GM19099 (cell line): ENCODE measurements around the gene PRKN.

ENCODE experiments used
- POLR2A ChIP-seq: IDR thresholded peaks from 3 replicates; pipeline ENCODE4 v1.6.1; 2011; ENCODE audit warnings: low read depth; ENCODE audit not compliant: insufficient read length; ENCODE audit errors: extremely low read depth

PRKN gene

DNA sequence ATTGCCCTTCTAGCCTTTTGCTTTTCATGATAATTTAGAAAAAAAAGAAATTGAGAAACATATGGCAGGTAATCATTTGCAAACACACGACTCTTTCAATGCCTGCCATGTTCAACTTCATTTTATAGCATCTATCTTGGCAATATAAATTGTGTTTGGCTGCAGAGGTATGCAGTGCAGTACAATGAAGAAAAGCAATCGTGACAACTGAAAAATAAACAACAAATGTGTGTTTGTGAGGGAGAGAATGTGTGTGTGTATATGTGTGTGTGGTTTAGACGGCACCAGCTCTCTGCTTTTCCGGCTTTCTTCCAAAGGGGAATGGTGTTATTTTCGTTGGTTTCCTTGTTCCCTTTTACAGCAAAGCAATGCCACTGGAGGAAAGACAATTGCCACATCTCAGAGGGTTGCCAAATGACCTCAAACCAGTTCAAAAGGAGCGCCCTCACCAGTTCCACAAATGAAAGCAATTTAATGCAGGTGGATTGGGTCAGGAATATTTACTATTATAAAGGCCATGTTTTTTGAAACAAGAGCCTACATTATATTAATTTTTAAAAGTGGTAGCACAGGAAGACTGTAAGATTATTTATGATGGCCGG, 587.2 kb downstream of the PRKN start:
- TF ChIP-seq POLR2A = no peak

DNA sequence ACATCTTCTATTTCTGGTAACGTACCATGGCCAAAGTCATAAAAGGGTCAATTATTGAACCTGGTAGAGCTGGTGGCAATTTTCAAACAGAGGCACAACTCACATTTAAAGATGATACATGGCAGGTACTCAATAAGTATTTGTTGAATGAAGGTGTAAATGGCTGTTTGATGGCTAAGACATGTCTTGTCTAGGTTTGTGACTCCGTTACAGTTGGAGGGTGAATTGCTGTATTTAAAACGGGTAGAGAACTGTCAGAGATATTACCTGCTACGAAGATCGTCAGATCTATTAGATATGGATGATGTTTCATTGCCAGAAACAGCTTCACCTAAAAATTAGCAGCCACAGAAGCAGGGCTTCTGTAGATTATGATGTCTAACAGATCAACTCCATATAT, 601.9 kb downstream of the PRKN start:
- TF ChIP-seq POLR2A = no peak

DNA sequence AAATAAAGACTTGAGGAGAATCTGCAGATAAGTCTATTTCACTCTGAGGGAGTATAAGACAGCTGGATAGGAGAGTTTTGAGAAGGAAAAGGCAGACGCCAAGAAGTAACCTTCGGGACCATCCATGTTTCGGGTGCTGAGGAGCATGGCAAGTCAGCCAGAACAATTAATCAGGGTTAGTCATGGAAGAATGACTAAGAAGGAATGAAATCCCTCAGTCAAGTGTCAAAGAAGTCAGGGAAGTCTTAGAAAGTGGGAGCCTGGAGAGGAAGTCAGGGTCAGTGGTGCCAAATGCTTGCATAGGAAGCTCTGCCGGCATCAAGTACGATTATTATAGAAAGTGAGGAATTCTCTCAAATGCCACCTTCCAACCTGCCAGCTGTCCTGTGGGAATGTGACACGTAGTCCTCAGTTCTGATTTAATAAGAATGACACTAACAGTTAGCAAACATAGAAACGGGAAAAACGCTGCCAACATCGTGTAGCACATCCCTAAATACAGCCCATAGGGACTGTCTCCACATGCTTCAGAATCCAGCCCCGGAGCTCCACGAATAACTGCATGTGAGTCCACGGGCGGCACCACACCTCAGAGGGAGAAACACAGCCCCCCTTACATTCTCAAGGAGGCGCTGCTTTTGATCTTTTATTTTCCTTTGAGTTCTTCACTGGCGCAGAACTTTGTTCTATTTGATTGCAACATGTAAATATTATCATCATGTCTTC, 602.7 kb downstream of the PRKN start:
- no peak for TF ChIP-seq POLR2A

DNA sequence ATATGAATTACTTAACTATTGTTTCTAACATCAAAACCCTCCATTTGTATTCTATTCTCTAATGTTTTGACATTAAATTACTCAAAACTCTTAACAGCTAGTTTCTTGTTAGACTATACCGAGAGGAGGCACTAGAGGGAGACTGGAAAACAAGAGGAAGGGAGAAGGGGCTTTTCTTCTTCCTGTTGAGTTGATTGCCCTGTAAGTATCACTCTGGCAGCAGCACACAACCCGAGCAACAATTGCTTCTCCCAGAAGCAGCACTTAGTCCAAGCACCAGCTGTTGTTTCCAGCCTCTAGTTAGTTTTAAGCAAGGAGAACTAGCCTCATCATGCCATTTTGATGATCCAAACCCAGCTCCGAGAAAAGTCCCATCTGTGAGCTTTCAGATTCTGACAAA, 603.8 kb downstream of the PRKN start:
- TF ChIP-seq POLR2A = no peak

DNA sequence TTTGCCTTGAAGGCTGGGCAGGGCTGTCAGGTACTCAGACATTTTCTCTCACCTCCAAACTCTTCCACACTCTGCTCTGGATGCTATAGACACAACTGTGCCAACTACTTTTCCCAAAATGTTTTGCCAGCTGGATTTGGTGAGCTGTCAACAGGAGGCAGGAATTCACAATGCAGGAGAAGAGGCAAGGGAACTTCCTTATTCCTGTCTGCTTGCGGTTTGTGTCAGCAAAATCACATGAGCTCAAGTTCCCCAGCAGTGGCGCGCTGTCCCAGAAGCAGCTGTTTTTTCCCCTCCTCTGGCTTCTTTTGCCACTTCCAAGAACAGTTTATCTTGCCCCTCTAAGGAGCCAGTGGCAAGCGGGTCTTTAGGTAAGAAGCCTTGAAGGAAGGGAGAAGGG, 608.2 kb downstream of the PRKN start:
- no peak for TF ChIP-seq POLR2A

DNA sequence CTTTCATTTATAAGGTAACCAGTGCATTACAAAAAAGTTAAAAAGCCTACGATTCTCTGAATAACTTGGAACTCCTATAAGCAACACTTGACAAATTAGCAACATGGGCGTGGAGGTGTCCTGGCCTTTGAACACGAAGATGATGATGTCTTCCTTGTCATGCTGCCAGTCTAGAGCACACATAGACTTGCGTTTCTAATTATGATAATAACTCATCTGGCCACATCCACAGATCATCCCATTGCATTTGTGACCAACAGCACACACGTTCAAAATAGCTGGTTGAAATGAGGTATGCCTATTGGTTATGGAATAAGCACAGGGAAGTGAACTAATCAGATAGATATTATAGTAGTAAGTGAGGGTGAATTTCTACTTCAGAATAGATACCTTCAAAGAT, 608.9 kb downstream of the PRKN start:
- no peak for TF ChIP-seq POLR2A

DNA sequence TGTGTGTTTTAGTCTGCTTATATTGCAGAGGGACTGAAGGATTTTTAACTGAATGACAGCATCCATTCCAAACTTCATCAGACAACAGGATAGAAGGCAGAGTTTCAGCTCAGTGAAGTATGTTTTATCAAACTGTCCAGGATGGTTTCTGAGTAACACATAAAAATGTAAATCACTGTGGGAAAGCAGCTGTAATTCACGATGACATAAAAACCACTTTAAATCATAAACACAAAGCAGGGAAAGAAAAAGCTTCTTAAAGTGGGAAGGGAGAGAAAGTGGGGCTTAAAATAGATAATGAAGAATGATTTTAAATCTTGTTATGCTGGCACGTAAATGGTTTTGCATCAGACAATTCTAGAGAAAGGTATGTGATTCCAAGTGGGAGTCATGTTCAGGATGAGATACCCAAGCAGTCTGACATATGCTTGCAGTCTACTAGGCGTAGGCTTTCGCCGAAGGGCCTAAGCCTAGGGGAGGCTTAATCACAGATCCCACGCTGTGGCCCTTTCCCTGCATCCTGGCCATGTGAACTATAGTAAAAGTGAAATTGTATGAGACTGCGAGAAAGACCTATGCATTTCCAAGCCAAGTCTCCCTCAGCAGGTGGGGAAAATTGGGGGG, 610.6 kb downstream of the PRKN start:
- TF ChIP-seq POLR2A = no peak

DNA sequence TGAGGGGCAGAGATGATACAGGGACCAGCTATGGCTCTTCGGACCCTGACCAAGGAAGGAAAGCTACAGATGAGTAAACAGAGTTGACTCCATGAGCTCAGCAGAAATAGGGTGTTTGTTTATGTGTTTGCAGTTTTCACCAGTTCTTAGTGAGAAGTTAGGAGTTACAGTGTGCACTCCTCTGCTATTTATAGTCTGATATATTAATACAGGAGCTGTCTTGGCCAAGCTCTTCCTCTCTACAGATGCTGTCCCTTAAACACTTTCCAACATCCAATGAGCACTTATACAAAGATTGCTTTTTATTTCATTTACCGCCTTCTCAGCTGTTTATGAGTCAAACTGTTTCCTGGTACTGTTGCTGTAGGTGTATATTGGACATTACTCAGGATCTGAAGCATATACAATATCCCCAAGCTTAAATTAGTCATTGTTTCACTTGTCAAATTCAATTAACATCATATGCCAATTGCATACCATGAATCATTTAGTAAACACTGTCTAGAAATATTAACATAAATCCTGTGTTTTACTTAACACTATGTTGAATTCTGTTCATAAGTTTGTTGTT, 618.0 kb downstream of the PRKN start:
- no peak for TF ChIP-seq POLR2A

DNA sequence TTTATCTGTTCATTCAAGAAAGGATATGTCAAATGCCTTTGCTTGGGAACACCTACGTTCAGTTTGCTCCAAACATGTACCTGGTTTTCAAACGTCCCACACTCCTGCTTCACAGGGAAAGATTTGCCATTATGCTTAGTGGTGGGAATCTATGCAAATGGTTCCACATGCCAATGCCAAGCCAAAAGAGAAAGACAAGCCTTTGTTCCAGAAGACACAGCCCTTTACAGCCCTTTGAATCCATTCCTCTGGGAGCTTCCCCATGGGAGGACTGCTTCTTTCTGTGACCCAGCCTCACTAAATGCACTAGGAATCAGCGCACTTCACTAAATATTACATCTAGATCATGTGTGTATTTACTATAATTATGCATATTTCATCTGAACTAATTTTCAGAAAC, 619.5 kb downstream of the PRKN start:
- TF ChIP-seq POLR2A = no peak

DNA sequence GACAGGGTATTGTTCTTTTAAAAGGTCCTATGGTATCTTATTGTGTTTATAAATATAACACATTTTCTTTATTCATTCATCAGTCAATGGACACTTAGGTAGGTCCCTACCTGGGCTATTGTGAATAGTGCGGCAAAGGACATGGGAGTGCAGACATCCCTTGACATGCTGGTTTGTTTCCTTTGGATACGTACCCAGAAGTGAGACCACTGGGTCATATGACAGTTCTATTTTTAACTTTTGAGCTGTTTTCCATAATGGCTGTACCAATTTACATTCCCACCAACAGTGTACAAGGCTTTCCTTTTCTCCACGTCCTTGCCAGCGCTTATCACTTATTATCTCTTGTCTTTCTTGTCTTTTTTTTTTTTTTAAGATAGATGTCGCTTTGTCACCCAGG, 627.5 kb downstream of the PRKN start:
- no peak for TF ChIP-seq POLR2A

DNA sequence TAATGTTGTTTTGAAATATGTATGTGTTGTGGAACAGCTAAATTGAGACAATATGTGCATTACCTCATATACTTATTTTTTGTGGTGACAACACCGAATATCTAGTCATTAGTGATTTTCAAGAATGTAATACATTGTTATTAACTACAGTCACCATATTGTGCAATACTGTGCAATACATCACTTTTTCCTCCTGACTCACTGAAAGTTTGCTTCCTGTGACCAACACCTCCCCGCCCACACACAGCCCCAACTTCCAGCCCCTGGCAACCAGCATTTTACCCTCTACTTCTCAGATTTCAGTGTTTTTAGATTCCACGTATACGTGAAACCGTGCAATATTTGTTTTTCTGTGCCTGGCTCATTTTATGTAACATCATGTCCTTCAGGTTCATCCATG, 627.9 kb downstream of the PRKN start:
- no peak for TF ChIP-seq POLR2A

DNA sequence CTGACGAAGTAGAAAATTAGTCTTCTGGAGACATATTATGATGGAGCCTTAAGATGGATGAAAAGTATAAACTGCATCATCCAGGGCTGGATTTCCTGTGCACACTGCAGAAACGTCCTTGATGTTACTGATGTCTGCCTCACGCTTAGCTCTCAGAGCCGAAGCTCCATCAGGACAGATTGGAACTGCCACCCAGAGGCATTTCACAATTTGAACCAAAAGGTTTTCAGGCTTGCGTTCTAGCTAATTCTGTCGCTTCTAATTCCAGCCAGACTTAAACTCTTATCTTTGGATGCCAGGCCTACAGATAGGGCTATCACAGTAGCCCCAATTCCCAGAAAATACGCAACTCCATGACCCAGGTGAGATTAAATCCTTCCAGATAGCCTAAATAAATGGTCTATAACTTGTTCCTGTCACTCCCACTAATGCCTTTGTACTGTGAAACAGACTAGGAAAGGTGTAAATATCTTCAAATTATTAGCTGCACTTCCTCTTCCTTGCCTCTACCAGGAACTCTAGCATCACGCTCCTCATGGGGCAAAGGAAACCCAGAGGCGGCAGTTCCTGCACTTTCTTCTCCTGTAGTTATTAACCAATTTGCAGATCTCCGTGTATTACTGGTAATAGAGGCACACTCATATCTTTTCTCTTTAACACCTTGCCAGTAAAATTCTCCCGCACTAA, 634.6 kb downstream of the PRKN start:
- no peak for TF ChIP-seq POLR2A

DNA sequence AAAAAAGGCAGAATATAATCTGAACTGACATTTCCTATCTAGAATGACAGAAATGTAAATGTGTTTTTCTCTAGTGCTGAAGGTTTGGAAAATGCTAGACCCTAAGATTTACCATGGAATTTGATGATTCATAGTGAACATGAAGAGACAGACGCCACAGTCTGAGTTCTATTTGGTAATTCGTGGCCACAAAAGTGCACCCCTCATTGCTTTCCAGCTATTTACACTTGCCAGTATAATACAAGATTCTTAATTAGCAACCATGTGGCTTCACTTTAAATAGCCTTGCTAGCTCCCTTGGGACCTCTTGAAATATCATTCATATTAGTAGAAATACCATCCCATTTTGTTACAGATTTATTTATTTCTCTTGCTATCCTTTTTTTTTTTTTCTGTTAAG, 636.8 kb downstream of the PRKN start:
- TF ChIP-seq POLR2A = no peak

DNA sequence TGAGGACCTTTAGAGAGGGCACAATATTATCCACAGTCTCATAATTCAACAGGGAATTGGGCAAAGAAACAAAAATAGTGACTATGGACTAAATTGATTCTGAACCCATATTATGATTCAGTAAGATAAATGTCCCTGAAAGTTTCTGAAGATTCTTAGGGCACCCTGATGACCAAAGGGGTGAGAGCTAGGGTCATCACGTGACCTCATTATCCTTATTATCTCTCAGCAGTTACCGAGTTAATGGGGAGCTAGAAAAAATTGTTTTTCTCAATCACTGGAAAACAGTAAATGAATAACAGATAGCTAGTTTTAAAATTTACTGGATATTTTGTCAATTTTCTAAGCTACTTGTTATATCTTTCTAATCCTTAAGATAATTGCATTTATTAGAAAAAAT, 639.5 kb downstream of the PRKN start:
- no peak for TF ChIP-seq POLR2A

DNA sequence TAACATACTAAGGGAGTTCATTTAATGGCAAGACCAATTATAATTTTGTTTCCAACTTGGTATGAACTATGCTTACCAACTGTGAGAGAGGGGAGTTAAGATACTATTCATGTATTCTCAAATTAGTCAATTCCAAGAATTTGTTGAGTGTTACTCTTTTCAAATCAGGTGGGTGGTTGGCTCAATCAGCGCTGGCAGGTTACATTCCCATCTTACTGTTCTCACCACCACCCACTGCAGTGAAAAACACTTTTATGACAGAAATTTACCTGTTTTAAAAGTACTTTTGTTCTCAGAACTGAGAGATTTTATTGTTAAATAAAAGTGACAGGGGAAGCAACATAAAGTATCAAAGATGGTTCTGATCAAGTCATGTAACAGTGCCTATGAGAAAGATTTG, 642.0 kb downstream of the PRKN start:
- no peak for TF ChIP-seq POLR2A
